Liver (tissue), 9 donors: ENCODE results near the gene IFNAR2. TPM values are rescaled to one million over a fixed set of nuclear protein-coding genes. Genes with fewer than 3 reads are reported as not detected.

Experiments
- DNase-seq: peaks from one replicate; pipeline ENCODE4 v3.0.0-alpha.2; 2017; ENCODE audit warnings: low spot score
- H3K27ac ChIP-seq, 2 donors: one replicate each; pipeline ENCODE4 v1.7.0; 2013; ENCODE audit warnings: inconsistent platforms in 2 of 2, low read length in 2 of 2, control low read depth in 1 of 2, low read depth in 1 of 2, mild to moderate bottlenecking in 1 of 2
- H3K27me3 ChIP-seq, 4 donors: one replicate each; pipeline versions ENCODE4 v1.6.1 to v1.7.0; 2013; ENCODE audit warnings: low read length in 3 of 4, inconsistent platforms in 1 of 4, mild to moderate bottlenecking in 1 of 4, moderate library complexity in 1 of 4; ENCODE audit not compliant: control insufficient read depth in 4 of 4, insufficient read depth in 4 of 4
- H3K36me3 ChIP-seq, 4 donors: one replicate each; pipeline versions ENCODE4 v1.6.1 to v1.7.0; 2013; ENCODE audit warnings: low read length in 3 of 4, mild to moderate bottlenecking in 3 of 4, low read depth in 1 of 4, moderate library complexity in 1 of 4; ENCODE audit not compliant: control insufficient read depth in 4 of 4, insufficient read depth in 3 of 4
- H3K4me1 ChIP-seq, 4 donors: one replicate each; pipeline versions ENCODE4 v1.6.1 to v1.7.0; 2013; ENCODE audit warnings: low read length in 3 of 4, mild to moderate bottlenecking in 3 of 4, moderate library complexity in 1 of 4; ENCODE audit not compliant: control insufficient read depth in 4 of 4, insufficient read depth in 4 of 4
- H3K4me3 ChIP-seq, 3 donors: one replicate each; pipeline versions ENCODE4 v1.6.1 to v1.7.0; 2013; ENCODE audit warnings: low read length in 3 of 3, control low read depth in 1 of 3, low read depth in 1 of 3, mild to moderate bottlenecking in 1 of 3
- H3K9ac ChIP-seq, 2 donors: one replicate each; pipeline ENCODE4 v1.7.0; 2013; ENCODE audit warnings: low read length in 2 of 2, mild to moderate bottlenecking in 2 of 2, moderate library complexity in 2 of 2, control low read depth in 1 of 2, low read depth in 1 of 2
- H3K9me3 ChIP-seq, 4 donors: one replicate each; pipeline versions ENCODE4 v1.6.1 to v1.7.0; 2013; ENCODE audit warnings: low read length in 3 of 4; ENCODE audit not compliant: control insufficient read depth in 4 of 4
- EGR1 ChIP-seq, 2 donors: IDR thresholded peaks; 2 replicates each; pipeline ENCODE4 v1.6.1; 2016 to 2018; ENCODE audit warnings: antibody characterized with exemption in 2 of 2, low read depth in 2 of 2
- FOXA1 ChIP-seq: IDR thresholded peaks from 2 replicates; pipeline ENCODE4 v1.6.1; 2016; ENCODE audit warnings: antibody characterized with exemption
- FOXA2 ChIP-seq: IDR thresholded peaks from 2 replicates; pipeline ENCODE4 v1.6.1; 2016; ENCODE audit warnings: antibody characterized with exemption
- GABPA ChIP-seq, 2 donors: IDR thresholded peaks in 1 of 2; conservative IDR thresholded peaks in 1 of 2; 2 replicates each; pipeline ENCODE4 v1.6.1; 2016; ENCODE audit warnings: antibody characterized with exemption in 2 of 2, mild to moderate bottlenecking in 1 of 2, moderate library complexity in 1 of 2
- HNF4A ChIP-seq, 2 donors: conservative IDR thresholded peaks; 2 replicates each; pipeline ENCODE4 v1.6.1; 2016; ENCODE audit warnings: antibody characterized with exemption in 2 of 2, mild to moderate bottlenecking in 2 of 2
- HNF4G ChIP-seq: IDR thresholded peaks from 2 replicates; pipeline ENCODE4 v1.6.1; 2016; ENCODE audit warnings: antibody characterized with exemption
- JUND ChIP-seq, 2 donors: IDR thresholded peaks; 2 replicates each; pipeline ENCODE4 v1.6.1; 2016; ENCODE audit warnings: antibody characterized with exemption in 2 of 2
- NR2F2 ChIP-seq: IDR thresholded peaks from 2 replicates; pipeline ENCODE4 v1.6.1; 2016; ENCODE audit warnings: antibody characterized with exemption
- RAD21 ChIP-seq, 2 donors: IDR thresholded peaks; 2 replicates each; pipeline ENCODE4 v1.6.1; 2016; ENCODE audit warnings: antibody characterized with exemption in 2 of 2, mild to moderate bottlenecking in 2 of 2
- RXRA ChIP-seq, 2 donors: IDR thresholded peaks; 2 replicates each; pipeline ENCODE4 v1.6.1; 2017 to 2018; ENCODE audit warnings: antibody characterized with exemption in 2 of 2, mild to moderate bottlenecking in 1 of 2
- SP1 ChIP-seq: IDR thresholded peaks from 2 replicates; pipeline ENCODE4 v1.6.1; 2018; ENCODE audit warnings: antibody characterized with exemption, mild to moderate bottlenecking
- TAF1 ChIP-seq: conservative IDR thresholded peaks from 2 replicates; pipeline ENCODE4 v1.6.1; 2016; ENCODE audit warnings: antibody characterized with exemption, mild to moderate bottlenecking
- YY1 ChIP-seq: IDR thresholded peaks from 2 replicates; pipeline ENCODE4 v1.6.1; 2016; ENCODE audit warnings: antibody characterized with exemption, mild to moderate bottlenecking
- WGBS: extraction: QIAGEN DNeasy Blood & Tissue Kit; methylation state at CpG from one replicate; pipeline ENCODE4 v1.1.7; 2013; 5-methylcytosine and 5-hydroxymethylcytosine counted together
- polyA plus RNA-seq, 2 donors: library from polyadenylated mRNA; stranded (reverse) in 1 of 2; unstranded in 1 of 2; fragments of 200-250 nt in 1 of 2; fragments of >200 nt in 1 of 2; fragmentation: Nextera tagmentation in 1 of 2; extraction: Ambion mirVana in 1 of 2; gene quantifications; one replicate each; pipeline versions ENCODE4 v1.2.1 to v1.2.3, GENCODE V29; 2013 to 2015
- total RNA-seq, 2 donors: library from RNA; depleted of rRNA; stranded (reverse); fragments of >200 nt; gene quantifications; one replicate each; pipeline ENCODE4 v1.2.3, GENCODE V29; 2014
- TF ChIP-seq, protein P1 (sequence below): IDR thresholded peaks from 2 replicates; pipeline ENCODE4 v1.6.1; 2016; ENCODE audit warnings: antibody characterized with exemption
- TF ChIP-seq, protein P2 (sequence below): IDR thresholded peaks from 2 replicates; pipeline ENCODE4 v1.6.1; 2016; ENCODE audit warnings: antibody characterized with exemption
- TF ChIP-seq, protein P3 (sequence below): fragments of 150-350 bp; IDR thresholded peaks from 2 replicates; pipeline ENCODE4 v1.5.1; 2017; ENCODE audit warnings: improper control_type of control experiment, low read depth, low read length; ENCODE audit not compliant: missing input control
- TF ChIP-seq, protein P4 (sequence below): IDR thresholded peaks from 2 replicates; pipeline ENCODE4 v1.6.1; 2016; ENCODE audit warnings: antibody characterized with exemption
- TF ChIP-seq, protein P5 (sequence below): IDR thresholded peaks from 2 replicates; pipeline ENCODE4 v1.6.1; 2016; ENCODE audit warnings: antibody characterized with exemption, mild to moderate bottlenecking
- donor health status: healthy.
- donor health status: healthy.
- donor health status: healthy.
- donor health status: healthy.
- donor health status: healthy.

Gene IFNAR2
- total and polyA plus RNA-seq, 4 donors = 12.6 to 17.0 (median 14.6) TPM

DNA sequence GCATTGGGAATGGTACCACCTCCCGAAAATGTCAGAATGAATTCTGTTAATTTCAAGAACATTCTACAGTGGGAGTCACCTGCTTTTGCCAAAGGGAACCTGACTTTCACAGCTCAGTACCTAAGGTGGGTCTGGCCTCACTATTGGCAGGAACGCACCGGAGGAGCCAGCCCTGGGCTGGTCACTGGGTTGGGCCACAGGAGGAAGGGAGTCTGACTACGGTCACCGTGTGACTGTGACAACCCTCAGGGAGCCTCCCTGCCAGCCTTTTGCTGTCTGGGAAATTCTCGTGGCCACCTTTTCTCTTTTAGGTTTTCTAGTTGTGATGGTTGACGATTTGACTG, 38.6 kb downstream of the IFNAR2 start:
- peaks cover 2 to 40% (median 20%) of the 10 kb centered on the region in 4 donors for H3K4me1 ChIP-seq
- H3K36me3 ChIP-seq = peaks cover 0 to 8% (median 4%) of the 10 kb centered on the region in 4 donors
- H3K9ac ChIP-seq = no peak overlapping the region
- peak overlapping the region; percentile 24 to 56 for H3K27ac ChIP-seq
- no peak overlapping the region for H3K4me3 ChIP-seq
- TF ChIP-seq FOXA1 (no peak), SP1 (no peak), YY1 (no peak), TAF1 (no peak), JUND (IDR thresholded peaks at IDR 0.05) (no peak), HNF4A (conservative IDR thresholded peaks at IDR 0.05) (no peak), EGR1 (IDR thresholded peaks at IDR 0.05; ENCODE audit: low read depth in 2 of 2) (no peak), GABPA (IDR thresholded peaks at IDR 0.05 in 1 of 2, conservative IDR thresholded peaks at IDR 0.05 in 1 of 2) (no peak), RAD21 (IDR thresholded peaks at IDR 0.05) (no peak), NR2F2 (no peak), RXRA (IDR thresholded peaks at IDR 0.05) (no peak), HNF4G (no peak), FOXA2 (no peak)
- TF ChIP-seq, protein P1, sequence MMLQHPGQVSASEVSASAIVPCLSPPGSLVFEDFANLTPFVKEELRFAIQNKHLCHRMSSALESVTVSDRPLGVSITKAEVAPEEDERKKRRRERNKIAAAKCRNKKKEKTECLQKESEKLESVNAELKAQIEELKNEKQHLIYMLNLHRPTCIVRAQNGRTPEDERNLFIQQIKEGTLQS = no peak
- TF ChIP-seq, protein P2, sequence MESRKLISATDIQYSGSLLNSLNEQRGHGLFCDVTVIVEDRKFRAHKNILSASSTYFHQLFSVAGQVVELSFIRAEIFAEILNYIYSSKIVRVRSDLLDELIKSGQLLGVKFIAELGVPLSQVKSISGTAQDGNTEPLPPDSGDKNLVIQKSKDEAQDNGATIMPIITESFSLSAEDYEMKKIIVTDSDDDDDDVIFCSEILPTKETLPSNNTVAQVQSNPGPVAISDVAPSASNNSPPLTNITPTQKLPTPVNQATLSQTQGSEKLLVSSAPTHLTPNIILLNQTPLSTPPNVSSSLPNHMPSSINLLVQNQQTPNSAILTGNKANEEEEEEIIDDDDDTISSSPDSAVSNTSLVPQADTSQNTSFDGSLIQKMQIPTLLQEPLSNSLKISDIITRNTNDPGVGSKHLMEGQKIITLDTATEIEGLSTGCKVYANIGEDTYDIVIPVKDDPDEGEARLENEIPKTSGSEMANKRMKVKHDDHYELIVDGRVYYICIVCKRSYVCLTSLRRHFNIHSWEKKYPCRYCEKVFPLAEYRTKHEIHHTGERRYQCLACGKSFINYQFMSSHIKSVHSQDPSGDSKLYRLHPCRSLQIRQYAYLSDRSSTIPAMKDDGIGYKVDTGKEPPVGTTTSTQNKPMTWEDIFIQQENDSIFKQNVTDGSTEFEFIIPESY = no peak
- TF ChIP-seq, protein P3, sequence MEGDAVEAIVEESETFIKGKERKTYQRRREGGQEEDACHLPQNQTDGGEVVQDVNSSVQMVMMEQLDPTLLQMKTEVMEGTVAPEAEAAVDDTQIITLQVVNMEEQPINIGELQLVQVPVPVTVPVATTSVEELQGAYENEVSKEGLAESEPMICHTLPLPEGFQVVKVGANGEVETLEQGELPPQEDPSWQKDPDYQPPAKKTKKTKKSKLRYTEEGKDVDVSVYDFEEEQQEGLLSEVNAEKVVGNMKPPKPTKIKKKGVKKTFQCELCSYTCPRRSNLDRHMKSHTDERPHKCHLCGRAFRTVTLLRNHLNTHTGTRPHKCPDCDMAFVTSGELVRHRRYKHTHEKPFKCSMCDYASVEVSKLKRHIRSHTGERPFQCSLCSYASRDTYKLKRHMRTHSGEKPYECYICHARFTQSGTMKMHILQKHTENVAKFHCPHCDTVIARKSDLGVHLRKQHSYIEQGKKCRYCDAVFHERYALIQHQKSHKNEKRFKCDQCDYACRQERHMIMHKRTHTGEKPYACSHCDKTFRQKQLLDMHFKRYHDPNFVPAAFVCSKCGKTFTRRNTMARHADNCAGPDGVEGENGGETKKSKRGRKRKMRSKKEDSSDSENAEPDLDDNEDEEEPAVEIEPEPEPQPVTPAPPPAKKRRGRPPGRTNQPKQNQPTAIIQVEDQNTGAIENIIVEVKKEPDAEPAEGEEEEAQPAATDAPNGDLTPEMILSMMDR = no peak
- TF ChIP-seq, protein P4, sequence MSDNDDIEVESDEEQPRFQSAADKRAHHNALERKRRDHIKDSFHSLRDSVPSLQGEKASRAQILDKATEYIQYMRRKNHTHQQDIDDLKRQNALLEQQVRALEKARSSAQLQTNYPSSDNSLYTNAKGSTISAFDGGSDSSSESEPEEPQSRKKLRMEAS = no peak
- TF ChIP-seq, protein P5, sequence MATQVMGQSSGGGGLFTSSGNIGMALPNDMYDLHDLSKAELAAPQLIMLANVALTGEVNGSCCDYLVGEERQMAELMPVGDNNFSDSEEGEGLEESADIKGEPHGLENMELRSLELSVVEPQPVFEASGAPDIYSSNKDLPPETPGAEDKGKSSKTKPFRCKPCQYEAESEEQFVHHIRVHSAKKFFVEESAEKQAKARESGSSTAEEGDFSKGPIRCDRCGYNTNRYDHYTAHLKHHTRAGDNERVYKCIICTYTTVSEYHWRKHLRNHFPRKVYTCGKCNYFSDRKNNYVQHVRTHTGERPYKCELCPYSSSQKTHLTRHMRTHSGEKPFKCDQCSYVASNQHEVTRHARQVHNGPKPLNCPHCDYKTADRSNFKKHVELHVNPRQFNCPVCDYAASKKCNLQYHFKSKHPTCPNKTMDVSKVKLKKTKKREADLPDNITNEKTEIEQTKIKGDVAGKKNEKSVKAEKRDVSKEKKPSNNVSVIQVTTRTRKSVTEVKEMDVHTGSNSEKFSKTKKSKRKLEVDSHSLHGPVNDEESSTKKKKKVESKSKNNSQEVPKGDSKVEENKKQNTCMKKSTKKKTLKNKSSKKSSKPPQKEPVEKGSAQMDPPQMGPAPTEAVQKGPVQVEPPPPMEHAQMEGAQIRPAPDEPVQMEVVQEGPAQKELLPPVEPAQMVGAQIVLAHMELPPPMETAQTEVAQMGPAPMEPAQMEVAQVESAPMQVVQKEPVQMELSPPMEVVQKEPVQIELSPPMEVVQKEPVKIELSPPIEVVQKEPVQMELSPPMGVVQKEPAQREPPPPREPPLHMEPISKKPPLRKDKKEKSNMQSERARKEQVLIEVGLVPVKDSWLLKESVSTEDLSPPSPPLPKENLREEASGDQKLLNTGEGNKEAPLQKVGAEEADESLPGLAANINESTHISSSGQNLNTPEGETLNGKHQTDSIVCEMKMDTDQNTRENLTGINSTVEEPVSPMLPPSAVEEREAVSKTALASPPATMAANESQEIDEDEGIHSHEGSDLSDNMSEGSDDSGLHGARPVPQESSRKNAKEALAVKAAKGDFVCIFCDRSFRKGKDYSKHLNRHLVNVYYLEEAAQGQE = no peak
- H3K9me3 ChIP-seq = no peaks in the 10 kb centered on the region
- H3K27me3 ChIP-seq = no peaks in the 10 kb centered on the region
- no peak for DNase-seq
- 89% methylated on average over 7 of the region's 7 CpGs for WGBS
